Mucosa of descending colon (tissue), 3 donors: Measurements from ENCODE around the gene TMEM214. TPM values are rescaled to one million over a fixed set of nuclear protein-coding genes. Genes with fewer than 3 reads are reported as not detected.

Source experiments
- ATAC-seq: fragments of 200-7000 bp; cut with Tn5 transposase; one replicate; pipeline ENCODE4 v1.9.1; 2020; ENCODE audit warnings: mild to moderate bottlenecking, moderate library complexity
- DNase-seq, 3 donors: peaks; one replicate each; pipeline ENCODE4 v3.0.0-alpha.2; 2020
- H3K36me3 ChIP-seq: fragments of 200-600 bp; one replicate; pipeline ENCODE4 v1.8.0; 2021; ENCODE audit warnings: low read depth, mild to moderate bottlenecking
- H3K4me1 ChIP-seq: fragments of 200-600 bp; one replicate; pipeline ENCODE4 v1.8.0; 2021; ENCODE audit warnings: low read depth, mild to moderate bottlenecking
- H3K4me3 ChIP-seq: fragments of 200-600 bp; one replicate; pipeline ENCODE4 v1.8.0; 2021; ENCODE audit warnings: mild to moderate bottlenecking
- H3K9me3 ChIP-seq: fragments of 200-600 bp; one replicate; pipeline ENCODE4 v1.8.0; 2021; ENCODE audit warnings: mild to moderate bottlenecking
- CTCF ChIP-seq: fragments of 200-600 bp; IDR thresholded peaks from one replicate; pipeline ENCODE4 v1.8.0; 2022; ENCODE audit warnings: antibody characterized with exemption, mild to moderate bottlenecking
- intact Hi-C, 2 donors: fragments of 100-400 bp; cut with DNase I in 1 of 2; cut with micrococcal nuclease in 1 of 2; formaldehyde crosslinking; loops; one replicate each; pipeline versions ENCODE4 v1.11.0 to v1.11.1; 2022; cut with DNase I, micrococcal nuclease
- total RNA-seq, 3 donors: library from RNA; stranded (reverse); fragmentation: NEBNext Ultra II Directional in 2 of 3; extraction: Animal tissue kit (Norgen Biotek cat#: 25700) in 2 of 3; gene quantifications; one replicate each; pipeline versions ENCODE4 v1.2.1 to v1.2.4, GENCODE V29; 2021 to 2023
- donor health status: DM: no; HTN: no; CAD: no; lungs with moderate emphysema.
- donor health status: DM: no; HTN: no; CAD: no.
- donor health status: DM: no; HTN: yes; CAD: no.

The TMEM214 gene
- total RNA-seq, 3 donors from 2014 or later, result 78.9 to 93.3 (median 80.1) TPM

- H3K4me3 ChIP-seq, result no peak overlapping the region
- H3K36me3 ChIP-seq, result no peaks in the 10 kb centered on the region
- no peak for DNase-seq
- no peaks in the 10 kb centered on the region for H3K9me3 ChIP-seq
- H3K4me1 ChIP-seq, result peaks cover 24% of the 10 kb centered on the region
- ATAC-seq, result no peak
- no peak for TF ChIP-seq CTCF
- intact Hi-C loops, result loop anchor here (5.0 to 10.0 kb wide), 2 partner anchors 55 to 57 kb away; no protein-coding TSS in a partner anchor
Measured at GRCh38 chr2:27019459-27019858, 13.3 kb upstream of the TMEM214 start.

- peaks cover 24% of the 10 kb centered on the region for H3K4me1 ChIP-seq
- peak; percentile 47 for ATAC-seq
- DNase-seq, result peak; percentile 71 to 73 (median 71)
Measured at GRCh38 chr2:27019931-27020855, 12.6 kb upstream of the TMEM214 start.

GRCh38 chr2:27021253-27022049, 11.3 kb upstream of the TMEM214 start:
- TF ChIP-seq CTCF, result no peak
- intact Hi-C loops, result no loop called here
- no peaks in the 10 kb centered on the region for H3K36me3 ChIP-seq
- peaks cover 18% of the 10 kb centered on the region for H3K4me1 ChIP-seq
- no peaks in the 10 kb centered on the region for H3K9me3 ChIP-seq
- ATAC-seq (peak; percentile 82), DNase-seq (peak in 2 of 3 donors; percentile 72)
- H3K4me3 ChIP-seq, result no peak overlapping the region

More at GRCh38 chr2:27019931-27020855, 12.6 kb upstream of the TMEM214 start:
- TF ChIP-seq CTCF, result no peak
- Histone ChIP-seq H3K4me3 (no peak overlapping the region), H3K36me3 (no peaks in the 10 kb centered on the region), H3K9me3 (no peaks in the 10 kb centered on the region)
- intact Hi-C loops, result loop anchor here (5.0 to 10.0 kb wide), 2 partner anchors 55 to 58 kb away; no protein-coding TSS in a partner anchor

- Histone ChIP-seq H3K4me3 (no peak overlapping the region), H3K36me3 (no peaks in the 10 kb centered on the region), H3K4me1 (peaks cover 18% of the 10 kb centered on the region), H3K9me3 (no peaks in the 10 kb centered on the region)
- no peak for DNase-seq
- intact Hi-C loops, result no loop called here
- no peak for TF ChIP-seq CTCF
- no peak for ATAC-seq
Measured at GRCh38 chr2:27023740-27024139, 9.0 kb upstream of the TMEM214 start.

GRCh38 chr2:27024188-27024587, 8.6 kb upstream of the TMEM214 start:
- no peak for TF ChIP-seq CTCF
- no peak overlapping the region for H3K4me3 ChIP-seq
- intact Hi-C loops, result no loop called here
- H3K36me3 ChIP-seq, result no peaks in the 10 kb centered on the region
- peaks cover 18% of the 10 kb centered on the region for H3K4me1 ChIP-seq
- no peak for ATAC-seq
- DNase-seq, result no peak
- no peaks in the 10 kb centered on the region for H3K9me3 ChIP-seq
